Stimulated activated naive CD4-positive, alpha-beta T cell (primary cell): Measurements from ENCODE around the gene PTPRJ.
A peak's percentile ranks its signal among the peaks of the same experiment; 100 is the strongest.

ENCODE experiments used
- DNase-seq, 6 experiments: peaks; one replicate each; lab custom pipeline; 2025; lab: John Stamatoyannopoulos, UW

PTPRJ gene

DNA sequence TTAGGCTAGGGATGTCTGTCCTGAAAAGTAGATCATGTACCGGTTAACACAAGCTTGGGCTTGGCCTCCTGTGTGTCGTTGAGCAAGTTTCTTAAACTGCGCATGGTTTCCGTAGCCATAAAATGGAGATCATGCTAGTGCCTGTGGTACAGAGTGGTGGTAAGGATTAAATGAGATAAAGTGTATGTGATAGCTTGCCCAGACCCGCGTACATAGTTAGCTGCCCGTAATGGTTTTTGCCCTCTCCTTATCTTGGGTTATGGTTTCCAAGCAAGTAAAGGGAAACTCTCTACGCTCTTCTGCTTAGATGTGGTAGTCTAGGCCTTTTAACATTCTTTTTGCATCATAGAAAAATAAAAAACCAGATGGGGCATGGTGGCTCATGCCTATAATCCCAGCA lies 11.0 kb upstream of the PTPRJ start:
- no peak for DNase-seq

DNA sequence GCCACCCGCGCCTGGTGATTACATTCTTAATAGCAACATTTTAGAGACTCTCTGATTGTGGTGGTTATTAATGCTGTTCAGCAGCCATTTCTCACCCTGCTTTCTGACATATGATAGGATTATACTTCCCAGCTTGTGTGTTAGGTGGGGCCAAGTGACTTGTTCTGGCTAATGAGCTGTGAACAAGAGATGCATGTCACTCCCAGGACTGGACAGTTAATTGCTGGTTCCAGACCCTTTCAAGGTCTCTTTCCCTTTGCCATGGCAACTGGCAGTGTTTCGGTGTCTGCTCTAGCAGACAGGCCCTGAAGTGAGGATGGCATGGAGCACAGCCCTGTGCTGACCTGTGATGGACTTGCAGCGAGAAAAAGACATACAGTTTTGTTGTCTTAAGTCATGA lies 8.9 kb upstream of the PTPRJ start:
- DNase-seq: no peak

DNA sequence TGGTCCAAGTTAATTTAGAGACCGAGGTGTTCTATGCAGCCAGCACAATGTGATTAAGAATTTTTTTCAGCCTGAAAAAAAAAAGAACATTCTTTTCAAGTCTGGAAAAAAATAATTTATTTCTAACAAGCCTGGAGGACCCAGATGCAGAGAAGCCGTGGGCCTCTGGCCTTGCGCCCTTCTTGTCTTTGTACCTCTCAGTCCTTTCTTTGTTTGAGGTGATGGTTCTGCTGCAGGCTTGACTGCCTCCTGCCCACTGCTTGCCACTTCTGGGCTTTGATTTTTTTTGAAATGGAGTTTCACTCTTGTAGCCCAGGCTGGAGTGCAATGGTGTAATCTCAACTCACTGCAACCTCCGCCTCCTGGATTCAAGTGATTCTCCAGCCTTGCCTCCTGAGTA lies 7.2 kb upstream of the PTPRJ start:
- DNase-seq: no peak

DNA sequence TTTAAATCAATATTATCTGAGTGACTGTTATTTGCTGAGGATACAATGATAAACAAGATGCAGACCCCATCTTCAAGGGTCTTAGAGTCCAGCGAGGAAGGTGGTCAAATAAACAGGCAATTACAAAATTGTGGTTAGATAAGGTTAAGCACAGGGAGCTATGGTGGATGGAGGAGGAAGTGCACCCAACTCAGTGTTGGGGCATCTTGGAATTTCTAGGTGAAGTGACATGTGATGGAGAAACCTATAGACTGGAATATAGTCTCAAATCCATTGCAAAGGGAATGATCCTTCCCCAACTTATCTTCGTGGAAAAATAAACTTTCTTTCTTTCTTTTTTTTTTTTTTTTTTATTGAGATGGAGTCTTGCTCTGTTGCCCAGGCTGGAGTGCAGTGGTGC lies 3.4 kb upstream of the PTPRJ start:
- DNase-seq: no peak

DNA sequence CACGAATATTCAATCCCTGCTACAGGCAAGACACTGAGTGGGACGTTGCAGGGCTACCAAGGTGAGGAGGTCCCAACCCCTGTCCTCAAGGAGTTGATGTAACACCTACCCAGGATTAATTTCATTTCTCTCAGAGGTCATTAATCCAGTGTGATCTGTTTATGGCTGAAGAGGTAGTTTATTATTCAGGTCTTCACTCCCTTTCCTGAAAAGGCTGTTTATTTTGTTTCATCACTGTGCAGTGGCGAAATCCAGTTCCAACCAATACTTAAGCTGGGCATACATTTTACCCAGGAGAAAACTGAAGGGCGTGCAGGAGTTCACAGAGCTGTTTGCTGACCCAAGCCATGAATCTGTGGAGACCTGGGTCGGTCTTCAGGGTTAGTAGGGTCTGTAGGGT lies 2.7 kb upstream of the PTPRJ start:
- DNase-seq: no peak

DNA sequence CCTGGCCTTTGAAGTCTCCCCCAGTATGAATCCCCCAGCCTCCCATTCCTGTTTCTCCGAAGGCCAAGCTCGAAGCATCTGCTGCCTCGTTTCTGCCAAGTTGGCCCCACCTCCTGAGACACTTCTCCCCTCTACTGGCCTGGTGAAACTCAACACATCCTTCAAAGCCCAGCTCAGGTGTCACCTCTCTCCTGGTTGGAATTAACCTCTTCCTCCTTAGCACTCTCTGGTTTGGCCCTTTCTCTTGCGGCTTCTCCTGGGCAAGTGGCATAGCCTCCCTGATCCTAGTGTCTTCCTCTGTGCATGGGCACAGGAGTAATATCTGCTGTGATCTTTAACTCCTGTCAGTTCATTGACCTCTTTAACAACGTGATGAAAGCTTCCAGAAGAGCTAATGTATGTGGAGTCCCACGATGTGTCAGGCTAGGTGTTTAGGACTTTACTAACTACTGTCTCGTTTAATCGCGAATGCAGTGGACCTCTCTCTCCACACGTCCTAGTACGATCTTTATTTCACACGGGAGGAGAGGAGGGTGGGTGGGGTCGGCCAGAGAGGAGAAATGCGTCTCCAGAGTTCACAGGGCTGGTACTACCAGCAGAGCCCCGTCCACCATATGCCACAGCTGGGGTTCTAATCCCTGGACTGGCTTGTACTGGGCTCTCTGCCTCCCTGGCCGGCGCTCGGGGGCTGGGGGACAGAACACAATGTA lies 826 bp upstream of the PTPRJ start:
- DNase-seq: peak in 1 of 6 experiments; percentile 27

DNA sequence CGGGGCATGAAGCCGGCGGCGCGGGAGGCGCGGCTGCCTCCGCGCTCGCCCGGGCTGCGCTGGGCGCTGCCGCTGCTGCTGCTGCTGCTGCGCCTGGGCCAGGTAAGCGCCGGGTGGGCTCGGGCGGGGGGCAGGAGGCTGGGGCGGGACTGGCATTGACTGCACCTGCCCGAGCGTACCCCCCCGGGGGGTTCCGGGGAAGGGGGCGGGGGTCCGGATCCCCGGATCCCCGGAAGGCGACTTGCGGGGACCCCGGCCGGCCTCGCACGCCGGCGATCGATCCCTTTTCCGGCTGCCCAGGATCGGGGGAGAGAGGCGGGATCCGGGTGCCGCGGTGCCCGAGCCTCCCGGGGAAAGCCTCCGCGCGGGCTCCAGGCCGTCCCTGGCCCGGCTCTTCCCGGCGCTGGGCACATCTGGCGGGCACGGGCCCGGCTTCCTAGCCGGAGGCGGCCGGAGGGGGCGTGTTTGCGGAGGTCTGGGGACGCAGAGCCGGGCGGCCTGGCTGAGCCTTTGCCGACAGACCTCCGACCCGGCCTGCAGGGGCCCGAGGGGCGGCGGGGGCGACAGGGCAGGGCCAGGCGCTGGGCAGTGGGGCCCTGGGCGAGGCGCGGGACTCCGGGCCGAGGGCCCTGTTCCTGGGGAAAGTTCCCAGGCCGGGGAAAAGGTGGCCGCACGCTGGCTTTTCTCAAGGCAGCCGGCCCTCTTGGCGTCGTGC lies 705 bp downstream of the PTPRJ start:
- peak in 3 of 6 experiments; percentile 21 to 43 (median 35) for DNase-seq

DNA sequence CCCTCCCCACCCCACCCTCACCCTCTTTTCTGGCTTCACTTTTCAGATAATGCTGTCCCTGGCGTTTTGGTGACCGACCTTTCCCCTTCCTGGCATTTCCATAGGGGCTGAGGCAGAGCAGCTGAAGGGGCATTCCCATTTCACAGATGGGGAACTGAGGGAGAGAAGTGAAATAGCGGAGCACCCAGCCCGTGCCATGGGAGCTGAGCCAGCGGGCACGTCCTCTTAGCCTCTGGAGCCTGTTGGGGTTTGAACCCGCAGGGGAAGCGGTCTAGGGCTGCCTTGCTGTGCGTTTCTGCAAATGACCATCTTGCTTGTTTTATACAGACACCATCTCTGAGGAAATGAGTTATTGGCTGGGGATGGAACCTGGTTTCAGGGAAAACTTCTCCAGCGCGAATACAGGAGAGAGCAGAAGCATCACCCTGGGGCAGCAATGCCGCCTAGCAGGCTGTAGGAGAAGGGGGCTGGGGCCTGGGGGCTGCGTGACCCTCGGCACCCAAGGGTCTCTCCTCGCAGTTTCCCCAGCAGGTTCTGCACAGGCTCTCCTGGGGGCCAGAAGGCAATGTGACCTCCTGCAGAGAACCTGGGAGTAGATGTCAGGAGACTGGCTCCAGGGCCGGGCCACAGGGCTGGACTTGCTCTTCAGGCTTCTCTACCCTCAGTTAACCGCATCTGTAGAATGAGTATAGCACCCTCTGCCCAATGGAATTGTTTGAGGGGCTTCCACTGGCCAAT lies 1.5 kb downstream of the PTPRJ start:
- peak in 1 of 6 experiments; percentile 41 for DNase-seq

DNA sequence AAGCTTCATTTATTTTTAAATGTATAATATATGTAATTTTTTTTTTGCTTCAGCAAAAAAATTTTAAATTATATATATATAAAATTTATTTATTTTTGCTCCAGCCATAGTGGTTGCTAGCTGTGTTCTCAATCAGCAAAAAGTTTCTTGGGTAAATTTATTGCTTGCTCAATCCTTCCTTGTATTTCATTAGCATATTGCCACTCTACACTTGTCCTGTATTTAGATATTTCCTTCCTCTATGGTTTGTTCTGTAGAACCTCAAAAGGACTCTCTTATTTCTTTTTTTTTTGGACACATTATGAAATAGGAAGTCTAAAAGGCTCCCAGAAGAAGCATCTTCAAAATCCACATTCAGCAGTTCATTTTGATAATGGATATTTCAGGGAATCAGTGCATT lies 2.3 kb downstream of the PTPRJ start:
- DNase-seq: no peak

DNA sequence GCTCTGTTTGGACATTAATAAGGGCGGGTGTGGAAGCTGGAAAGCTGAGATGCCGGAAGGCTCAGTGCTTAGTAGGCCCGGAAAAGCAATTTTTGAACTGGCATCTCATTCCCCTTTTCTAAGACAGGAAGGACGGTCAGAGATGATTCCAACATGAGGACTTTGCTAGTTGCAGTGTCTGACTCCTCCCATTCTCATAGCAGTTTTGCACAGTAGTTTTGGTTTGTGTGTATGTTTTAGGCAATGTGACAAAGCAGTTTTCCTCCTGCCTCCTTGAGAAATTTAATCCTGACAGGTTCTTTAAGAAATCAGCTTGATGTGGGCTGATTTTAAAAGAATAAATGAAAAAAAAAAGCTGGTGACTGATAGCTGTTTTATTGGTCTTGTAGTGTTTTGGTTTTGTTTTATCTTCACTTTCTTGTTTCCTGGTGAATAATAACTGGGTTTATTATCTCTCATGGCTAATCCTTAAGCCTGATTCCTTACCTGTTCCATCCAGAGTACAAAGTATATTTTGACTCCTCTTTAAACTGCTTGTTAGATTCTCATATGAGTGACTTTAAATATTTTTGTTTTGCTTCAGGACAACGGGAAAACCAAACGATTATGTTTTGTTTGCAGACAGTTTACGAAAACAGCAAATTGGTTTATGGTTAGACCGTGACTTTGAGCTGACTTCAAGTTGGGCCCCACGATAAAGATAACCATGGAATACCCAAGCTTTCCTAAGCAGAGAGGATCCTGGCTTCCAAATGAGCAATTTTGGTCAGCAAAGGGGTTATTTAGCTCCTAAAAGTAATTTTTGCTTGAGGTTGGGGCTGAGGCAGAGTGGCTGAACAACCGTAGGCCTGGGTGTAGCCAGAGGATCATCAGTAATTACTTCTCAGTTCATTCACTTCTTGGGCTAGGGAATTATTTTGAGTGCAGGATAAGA lies 3.4 kb downstream of the PTPRJ start:
- no peak for DNase-seq

DNA sequence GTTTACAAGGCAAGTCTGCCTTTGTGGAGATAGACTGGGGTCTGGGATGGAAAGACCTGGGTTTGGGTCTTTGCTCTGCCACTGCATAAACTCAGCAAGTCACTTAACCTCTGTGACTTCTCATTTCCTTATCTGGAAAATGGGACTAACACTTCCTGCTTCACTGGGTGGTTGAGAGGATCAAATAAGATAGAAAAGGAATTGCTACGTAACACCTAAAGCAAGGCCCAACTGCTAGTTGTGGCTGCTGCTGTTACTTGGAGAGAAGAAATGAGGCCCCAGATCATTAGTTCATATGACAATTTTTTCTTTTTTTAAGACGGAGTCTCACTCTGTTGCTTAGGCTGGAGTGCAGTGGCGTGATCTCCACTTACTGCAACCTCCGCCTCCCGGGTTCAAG lies 5.9 kb downstream of the PTPRJ start:
- no peak for DNase-seq

DNA sequence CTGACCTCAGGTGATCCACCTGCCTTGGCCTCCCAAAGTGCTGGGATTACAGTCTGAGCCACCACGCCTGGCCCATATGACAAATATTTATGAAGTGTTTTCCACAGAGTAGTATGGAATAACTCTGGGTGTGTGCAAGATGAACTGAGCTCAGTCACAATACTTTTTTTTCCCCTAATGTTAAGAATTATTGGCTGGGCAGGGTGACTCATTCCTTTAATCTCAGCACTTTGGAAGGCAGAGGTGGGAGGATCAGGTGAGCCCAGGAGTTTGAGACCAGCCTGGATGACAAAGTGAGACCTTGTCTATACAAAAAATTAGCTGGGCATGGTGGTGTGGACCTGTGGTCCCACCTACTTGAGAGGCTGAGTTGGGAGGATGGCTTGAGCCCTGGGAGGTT lies 6.4 kb downstream of the PTPRJ start:
- no peak for DNase-seq

DNA sequence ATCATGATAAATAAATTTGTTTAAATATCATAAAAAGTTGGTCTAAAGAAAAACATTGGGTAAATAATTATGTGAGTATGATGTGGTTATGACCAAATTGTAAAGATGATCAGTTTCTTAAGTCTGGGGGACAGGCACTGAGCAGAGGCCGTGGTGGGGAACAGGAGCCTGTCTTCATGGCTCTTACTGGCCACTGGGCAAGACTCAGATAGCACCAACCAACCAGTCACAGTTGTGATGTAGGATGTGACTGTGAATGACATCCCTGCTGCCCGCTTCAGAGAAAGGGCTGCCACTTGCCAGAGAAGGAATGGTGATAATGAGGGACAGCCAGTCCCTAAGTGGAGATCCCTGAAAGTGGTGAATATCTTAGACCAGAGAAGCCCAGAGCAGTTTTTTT lies 7.0 kb downstream of the PTPRJ start:
- DNase-seq: no peak

DNA sequence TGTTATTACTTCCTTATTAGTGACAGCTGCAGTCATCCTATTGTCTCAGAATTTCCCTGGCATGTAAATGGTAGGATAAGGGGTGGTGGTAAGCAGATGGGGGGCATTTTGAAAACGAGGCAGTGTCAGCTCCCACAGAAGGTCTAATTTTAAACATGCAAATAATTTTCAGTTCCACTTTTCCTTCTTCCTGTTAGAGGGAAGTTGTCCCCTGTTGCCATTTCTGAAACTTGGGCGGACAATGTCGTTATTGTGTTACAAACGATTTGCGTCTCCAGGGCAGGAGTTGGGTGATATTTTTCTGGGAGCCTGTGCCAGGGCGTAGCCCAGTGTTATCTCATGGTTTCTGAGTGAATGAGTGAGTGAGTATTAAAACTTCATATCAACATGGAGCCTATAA lies 7.4 kb downstream of the PTPRJ start:
- DNase-seq: no peak

DNA sequence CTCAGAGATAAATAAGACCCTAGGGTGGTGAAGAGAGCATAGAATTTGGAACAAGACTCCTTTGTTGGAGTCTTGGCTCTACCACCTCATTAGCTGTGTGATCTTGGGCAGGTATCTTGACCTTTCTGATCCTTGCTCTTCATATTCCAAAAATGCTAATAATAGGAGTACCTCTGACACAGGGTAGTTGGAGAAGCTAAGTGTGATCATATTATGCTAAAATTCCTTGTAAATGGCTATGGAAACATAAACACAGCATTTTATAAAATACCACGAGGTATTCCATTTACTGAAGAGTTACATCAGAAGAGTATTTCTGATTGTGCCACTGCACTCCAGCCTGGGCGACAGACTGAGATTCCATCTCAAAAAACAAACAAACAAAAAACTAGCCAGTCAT lies 9.4 kb downstream of the PTPRJ start:
- no peak for DNase-seq

DNA sequence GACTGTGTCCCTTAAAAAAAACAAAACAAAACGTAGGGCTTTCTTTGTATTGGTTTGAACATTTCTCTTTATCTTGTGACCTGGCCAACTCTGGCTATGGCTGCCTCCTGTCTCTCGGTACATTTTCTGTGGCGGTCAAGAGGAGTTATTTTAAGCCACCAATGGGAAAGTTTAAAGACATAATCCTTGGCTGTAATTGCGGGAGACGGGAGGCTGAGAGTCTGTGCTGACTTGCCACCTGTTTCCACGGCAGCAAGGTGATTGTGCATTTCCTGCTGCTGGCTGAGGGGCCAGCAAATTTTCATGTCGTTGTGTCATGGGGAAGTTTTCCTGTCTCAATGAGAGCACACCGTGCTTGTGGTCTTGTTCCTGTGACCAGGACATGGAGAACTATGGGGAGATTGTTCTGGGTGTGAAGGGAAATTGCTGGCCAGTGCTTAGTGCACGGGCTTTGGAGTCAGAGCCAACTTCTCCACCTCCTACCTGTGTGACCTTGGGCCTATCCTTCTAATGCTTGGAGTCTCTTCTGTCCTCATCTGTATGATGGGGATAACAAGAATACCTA lies 11.0 kb downstream of the PTPRJ start:
- DNase-seq: peak in 1 of 6 experiments; percentile 9

DNA sequence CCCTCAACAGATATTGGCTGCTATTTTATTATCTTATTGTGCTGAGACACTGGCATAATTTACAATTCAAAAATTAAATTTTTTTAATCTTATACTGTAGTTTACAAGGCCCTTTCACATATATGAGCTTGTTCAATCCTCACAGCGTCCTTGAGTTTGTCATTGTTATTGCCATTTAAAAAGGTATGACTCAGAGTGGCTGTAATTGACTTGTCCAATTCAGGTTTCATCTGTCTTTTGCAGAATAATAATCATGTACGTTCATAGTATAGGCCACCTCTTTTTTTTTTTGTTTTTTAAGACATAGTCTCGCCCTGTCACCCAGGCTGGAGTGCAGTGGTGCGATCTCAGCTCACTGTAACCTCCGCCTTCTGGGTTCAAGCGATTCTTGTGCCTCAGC lies 11.5 kb downstream of the PTPRJ start:
- DNase-seq: no peak

DNA sequence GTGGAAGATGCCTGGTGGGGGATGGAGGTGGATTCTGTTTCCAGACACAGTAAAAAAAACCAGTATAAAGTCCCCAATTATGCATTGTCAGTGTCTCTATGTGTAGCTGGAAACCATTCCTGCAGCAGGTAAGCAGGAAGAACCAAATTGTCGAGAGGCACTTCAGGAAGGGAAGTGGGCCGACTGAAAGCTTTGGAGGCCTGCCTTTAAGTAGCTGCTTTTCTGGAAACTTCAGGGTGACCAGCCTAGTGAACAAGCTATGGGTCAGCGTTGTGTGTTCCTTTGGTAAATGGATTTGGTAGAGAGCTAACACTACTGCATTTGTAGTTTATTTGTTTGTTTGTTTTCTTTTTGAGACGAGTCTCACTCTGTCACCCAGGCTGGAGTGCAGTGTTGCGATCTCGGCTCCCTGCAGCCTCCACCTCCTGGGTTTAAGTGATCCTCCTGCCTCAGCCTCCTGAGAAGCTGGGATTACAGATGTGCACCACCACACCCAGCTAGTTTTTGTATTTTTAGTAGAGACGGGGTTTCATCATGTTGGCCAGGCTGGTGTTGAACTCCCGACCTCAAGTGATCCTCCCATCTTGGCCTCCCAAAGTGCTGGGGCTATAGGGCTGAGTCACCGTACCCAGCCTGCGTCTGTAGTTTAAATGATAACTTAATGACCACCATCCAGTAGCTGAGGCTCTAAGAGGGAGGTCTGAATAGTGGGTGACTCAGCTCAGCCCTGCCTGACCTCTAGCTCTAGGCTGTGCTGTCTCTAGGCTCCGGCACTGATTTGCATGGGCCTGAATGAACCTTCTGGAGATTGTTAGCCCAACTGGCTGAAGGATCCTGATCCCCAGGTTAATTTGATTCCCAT lies 12.8 kb downstream of the PTPRJ start:
- DNase-seq: no peak

DNA sequence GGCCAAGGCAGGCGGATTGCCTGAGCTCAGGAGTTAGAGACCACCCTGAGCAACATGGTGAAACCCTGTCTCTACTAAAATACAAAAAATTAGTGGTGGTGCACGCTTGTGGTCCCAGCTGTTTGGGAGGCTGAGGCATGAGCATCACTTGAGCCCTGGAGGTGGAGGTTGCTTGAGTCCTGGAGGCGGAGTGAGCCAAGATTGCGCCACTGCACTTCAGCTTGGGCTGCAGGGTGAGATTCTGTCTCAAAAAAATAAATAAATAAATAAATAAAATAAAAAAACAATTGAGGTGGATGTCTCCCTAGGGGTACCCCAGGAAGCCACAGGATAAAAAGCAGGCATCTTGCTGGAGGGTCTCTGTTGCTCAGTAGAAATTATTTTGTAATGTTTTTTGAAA lies 14.1 kb downstream of the PTPRJ start:
- no peak for DNase-seq

DNA sequence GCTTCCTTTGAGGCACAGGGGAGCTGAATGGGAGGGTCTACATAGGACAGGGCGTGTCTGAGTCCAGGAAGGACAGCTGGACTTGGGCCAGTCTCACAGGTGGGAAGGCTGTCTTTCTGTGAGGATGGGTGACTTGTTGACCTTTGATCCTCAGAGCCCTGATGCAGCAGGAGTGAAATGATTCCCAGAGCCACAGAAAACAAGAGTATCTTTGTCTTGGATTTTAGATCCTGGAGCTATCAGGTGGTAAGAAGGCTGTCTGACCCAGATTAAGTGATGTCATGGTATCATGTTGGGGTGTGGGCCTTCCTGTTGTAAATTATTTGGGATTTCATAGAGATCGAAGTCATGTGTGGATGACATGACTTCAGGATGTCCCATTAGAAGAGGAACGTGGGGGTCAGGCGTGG lies 15.0 kb downstream of the PTPRJ start:
- no peak for DNase-seq
